ENCODE measurements around the gene SMAD9. TPM values are rescaled to one million over a fixed set of nuclear protein-coding genes. Genes with fewer than 3 reads are reported as not detected.

The SMAD9 gene
- total and polyA plus RNA-seq, 2 of the 4 experiments (the other 2 are of a cell fraction) = 3.2 to 4.8 TPM

DNA sequence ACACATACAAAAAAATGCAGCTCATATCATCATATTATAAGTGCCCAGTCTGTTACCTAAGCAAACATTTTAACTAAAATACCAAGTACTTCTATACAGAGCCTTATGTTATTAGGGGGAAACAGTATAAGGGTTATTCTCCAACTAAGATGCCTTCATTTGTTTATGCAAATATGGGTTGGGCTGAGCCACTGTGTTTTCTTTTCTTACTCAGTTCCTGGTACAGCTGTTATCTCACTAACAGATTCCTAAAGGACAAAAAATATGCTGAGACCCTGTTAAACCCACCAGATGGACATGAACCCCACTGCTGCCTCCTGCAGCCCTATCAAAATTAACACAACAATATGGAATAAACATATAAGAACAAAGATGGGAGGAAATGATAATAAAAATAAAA lies 34.5 kb upstream of the SMAD9 start:
- no peak overlapping the region for H2BK15ac ChIP-seq (ENCODE audit: low read depth, low read length)
- H2BK5ac ChIP-seq (ENCODE audit: low read depth, low read length, poor library complexity, severe bottlenecking) = no peak overlapping the region
- H3K4me2 ChIP-seq (ENCODE audit: low read depth, low read length) = no peak overlapping the region
- H3K9ac ChIP-seq (ENCODE audit: low read depth, low read length) = no peak overlapping the region
- peaks cover 20% of the 10 kb centered on the region for H3K36me3 ChIP-seq (ENCODE audit: control insufficient read depth, insufficient read depth, low read length)
- H3K27me3 ChIP-seq (ENCODE audit: control insufficient read depth, insufficient read depth, low read length) = no peaks in the 10 kb centered on the region
- no peak overlapping the region for H3K4ac ChIP-seq (ENCODE audit: low read depth, low read length)
- H4K91ac ChIP-seq (ENCODE audit: insufficient read depth, low read depth, low read length) = no peak overlapping the region
- in situ Hi-C loops (cut with MboI; ENCODE audit: low sequenced_read_pairs) = no loop called here
- no peak overlapping the region for H3K27ac ChIP-seq (ENCODE audit: insufficient read depth, low read length)
- no peak overlapping the region for H3K56ac ChIP-seq (ENCODE audit: extremely low read depth, insufficient read depth, low read length)
- H2AK5ac ChIP-seq (ENCODE audit: low read depth, low read length) = no peak overlapping the region
- H2BK20ac ChIP-seq (ENCODE audit: low read depth, low read length) = no peak overlapping the region
- dilution Hi-C loops (cut with HindIII; ENCODE audit: low sequenced_read_pairs, unreplicated experiment) = no loop called here
- 0 out of 2 replicates have a peak overlapping the region, but pooled peaks have one; percentile 28 for H3K14ac ChIP-seq (replicated peaks; ENCODE audit: low read depth, low read length)
- intact Hi-C loops (cut with micrococcal nuclease) = no loop called here
- H2AFZ ChIP-seq (replicated peaks; ENCODE audit: low read length, poor library complexity) = no peak overlapping the region
- no peak for TF ChIP-seq SMC3 (IDR thresholded peaks at IDR 0.05; ENCODE audit: low read depth, low read length)
- TF ChIP-seq, protein P1, sequence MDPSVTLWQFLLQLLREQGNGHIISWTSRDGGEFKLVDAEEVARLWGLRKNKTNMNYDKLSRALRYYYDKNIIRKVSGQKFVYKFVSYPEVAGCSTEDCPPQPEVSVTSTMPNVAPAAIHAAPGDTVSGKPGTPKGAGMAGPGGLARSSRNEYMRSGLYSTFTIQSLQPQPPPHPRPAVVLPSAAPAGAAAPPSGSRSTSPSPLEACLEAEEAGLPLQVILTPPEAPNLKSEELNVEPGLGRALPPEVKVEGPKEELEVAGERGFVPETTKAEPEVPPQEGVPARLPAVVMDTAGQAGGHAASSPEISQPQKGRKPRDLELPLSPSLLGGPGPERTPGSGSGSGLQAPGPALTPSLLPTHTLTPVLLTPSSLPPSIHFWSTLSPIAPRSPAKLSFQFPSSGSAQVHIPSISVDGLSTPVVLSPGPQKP (IDR thresholded peaks at IDR 0.05; ENCODE audit: borderline replicate concordance, low read depth, low read length) = no peak
- no peak for TF ChIP-seq MAFK (IDR thresholded peaks at IDR 0.05; ENCODE audit: low read depth, low read length)
- no peak for TF ChIP-seq NFE2L2 (IDR thresholded peaks at IDR 0.05; ENCODE audit: low read depth, low read length)
- TF ChIP-seq MXI1 (IDR thresholded peaks at IDR 0.05; ENCODE audit: borderline replicate concordance, low read depth, low read length) = no peak
- TF ChIP-seq RFX5 (IDR thresholded peaks at IDR 0.05; ENCODE audit: low read depth, low read length) = no peak
- TF ChIP-seq CHD1 (IDR thresholded peaks at IDR 0.05; ENCODE audit: low read depth, low read length) = no peak
- no peak for TF ChIP-seq POLR2A (IDR thresholded peaks at IDR 0.05; ENCODE audit: low read depth, low read length)
- no peak for TF ChIP-seq FOS (IDR thresholded peaks at IDR 0.05; ENCODE audit: low read depth, low read length)
- TF ChIP-seq, protein P2, sequence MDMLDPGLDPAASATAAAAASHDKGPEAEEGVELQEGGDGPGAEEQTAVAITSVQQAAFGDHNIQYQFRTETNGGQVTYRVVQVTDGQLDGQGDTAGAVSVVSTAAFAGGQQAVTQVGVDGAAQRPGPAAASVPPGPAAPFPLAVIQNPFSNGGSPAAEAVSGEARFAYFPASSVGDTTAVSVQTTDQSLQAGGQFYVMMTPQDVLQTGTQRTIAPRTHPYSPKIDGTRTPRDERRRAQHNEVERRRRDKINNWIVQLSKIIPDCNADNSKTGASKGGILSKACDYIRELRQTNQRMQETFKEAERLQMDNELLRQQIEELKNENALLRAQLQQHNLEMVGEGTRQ (IDR thresholded peaks at IDR 0.05; ENCODE audit: low read depth, low read length) = no peak
- TF ChIP-seq CEBPB (IDR thresholded peaks at IDR 0.05; ENCODE audit: low read depth, low read length) = no peak
- no peak for TF ChIP-seq MAZ (IDR thresholded peaks at IDR 0.05; ENCODE audit: borderline replicate concordance, low read depth, low read length)
- TF ChIP-seq CTCF (conservative IDR thresholded peaks at IDR 0.05; ENCODE audit: low read depth, low read length) = no peak
- no peak for TF ChIP-seq RAD21 (IDR thresholded peaks at IDR 0.05; ENCODE audit: low read length)
- no peak for TF ChIP-seq BHLHE40 (IDR thresholded peaks at IDR 0.05; ENCODE audit: low read depth, low read length)
- no peak for TF ChIP-seq RCOR1 (IDR thresholded peaks at IDR 0.05; ENCODE audit: insufficient replicate concordance, low read length)
- no peak overlapping the region for H3K4me3 ChIP-seq (ENCODE audit: insufficient read depth, low read depth, low read length)
- peak; percentile 62 for ATAC-seq (ENCODE audit: low read depth)
- H3K9me3 ChIP-seq (ENCODE audit: control insufficient read depth, insufficient read depth, low read length) = no peaks in the 10 kb centered on the region
- peaks cover 2 to 6% of the 10 kb centered on the region in 2 experiments for H3K79me1 ChIP-seq (ENCODE audit: low read depth in 1 of 2, low read length in 2 of 2)
- no TSS peak for BruUV-seq (replicated peaks)
- peaks cover 3% of the 10 kb centered on the region for H3K4me1 ChIP-seq (ENCODE audit: control insufficient read depth, insufficient read depth, low read length)
- CTCF ChIA-PET = no interaction called here
- no peak overlapping the region for H4K8ac ChIP-seq (ENCODE audit: low read depth in 2 of 2, low read length in 2 of 2)
- H2AK9ac ChIP-seq (replicated peaks; ENCODE audit: low read depth, low read length, poor library complexity) = no peak overlapping the region
- H3K23ac ChIP-seq (ENCODE audit: low read depth, low read length) = no peak overlapping the region
- peaks cover 6% of the 10 kb centered on the region; the same call in 1 of the 2 replicates for H3K9me1 ChIP-seq (ENCODE audit: insufficient read depth, low read length)
- DNase-seq = peak; percentile 1
- H3K18ac ChIP-seq (ENCODE audit: low read depth, low read length) = no peak overlapping the region
- no peak overlapping the region for H4K5ac ChIP-seq (ENCODE audit: low read depth, low read length)
- no peak overlapping the region for H2BK120ac ChIP-seq (ENCODE audit: low read depth, low read length)
- POLR2A ChIA-PET (ENCODE audit: unreplicated experiment) = no interaction called here
- H4K20me1 ChIP-seq (ENCODE audit: insufficient read depth, low read length) = no peaks in the 10 kb centered on the region
